GM21717 (cell line): ENCODE data around the gene DLEC1.
"Not testable (repeated sequence)": the region's sequence is repeated elsewhere in the genome, so short reads cannot be mapped to it uniquely, and the experiment has no call there.

ENCODE experiments used
- ATAC-seq: cut with Tn5 transposase; IDR thresholded peaks from one replicate; pipeline ENCODE4 v1.9.1; 2021; ENCODE audit warnings: mild to moderate bottlenecking, moderate library complexity; ENCODE audit not compliant: unreplicated experiment

DLEC1 gene

GRCh38 chr3:38017445-38018295 lies 21.3 kb upstream of the DLEC1 start:
- ATAC-seq, result no peak

GRCh38 chr3:38018296-38019266 lies 20.4 kb upstream of the DLEC1 start:
- ATAC-seq, result no peak

- ATAC-seq, result no peak
These were observed 19.2 kb upstream of the DLEC1 start for GRCh38 chr3:38019658-38020341.

GRCh38 chr3:38020342-38020726 lies 18.7 kb upstream of the DLEC1 start:
- no peak for ATAC-seq

GRCh38 chr3:38021196-38021595 lies 17.8 kb upstream of the DLEC1 start:
- no peak for ATAC-seq

GRCh38 chr3:38022301-38022700 lies 16.7 kb upstream of the DLEC1 start:
- ATAC-seq, result no peak

GRCh38 chr3:38022896-38023709 lies 15.9 kb upstream of the DLEC1 start:
- ATAC-seq, result no peak

GRCh38 chr3:38026856-38027255 lies 12.2 kb upstream of the DLEC1 start:
- ATAC-seq, result no peak

- ATAC-seq, result no peak
These were observed 11.2 kb upstream of the DLEC1 start for GRCh38 chr3:38027466-38028465.

- ATAC-seq, result no peak
These were observed 10.2 kb upstream of the DLEC1 start for GRCh38 chr3:38028621-38029361.

GRCh38 chr3:38029400-38030125 lies 9.4 kb upstream of the DLEC1 start, which contains the start of gene PLCD1:
Gene PLCD1 (minus strand): TSS chr3:38029642. CDS start chr3:38029539, 103 bp downstream.
- no peak for ATAC-seq

- ATAC-seq, result no peak
These were observed 8.6 kb upstream of the DLEC1 start for GRCh38 chr3:38030126-38031021.

GRCh38 chr3:38031022-38031994 lies 7.7 kb upstream of the DLEC1 start:
- ATAC-seq, result no peak

- ATAC-seq, result no peak
These were observed 6.6 kb upstream of the DLEC1 start for GRCh38 chr3:38032328-38032865.

GRCh38 chr3:38033586-38033985 lies 5.4 kb upstream of the DLEC1 start:
- not testable (repeated sequence) for ATAC-seq
